Adipose tissue (tissue), 3 donors: ENCODE data around the gene ST6GALNAC3. TPM values are rescaled to one million over a fixed set of nuclear protein-coding genes. Genes with fewer than 3 reads are reported as not detected.

Experiments used
- H3K27ac ChIP-seq: one replicate; pipeline ENCODE4 v1.5.1; 2013; ENCODE audit warnings: low read depth, low read length
- WGBS, 3 donors: extraction: QIAGEN DNeasy Blood & Tissue Kit; methylation state at CpG; one replicate each; pipeline ENCODE4 v1.1.7; 2013; 5-methylcytosine and 5-hydroxymethylcytosine counted together
- polyA plus RNA-seq, 3 donors: library from polyadenylated mRNA; stranded (reverse); fragments of 200-250 nt; gene quantifications; one replicate each; pipeline ENCODE4 v1.2.3, GENCODE V29; 2013
- donor health status: healthy with polysubstance abuse.
- donor health status: Bipolar disorder and iron deficiency.
- donor health status: healthy.

The ST6GALNAC3 gene
- polyA plus RNA-seq, 3 donors, result 1.1 to 8.8 (median 3.3) TPM

GRCh38 chr1:76543495-76543894 is 468.9 kb downstream of the ST6GALNAC3 start:
- WGBS, 3 donors, result 69 to 95% (median 93%) methylated on average over 3 of the region's 3 CpGs
- no peak overlapping the region for H3K27ac ChIP-seq

DNA sequence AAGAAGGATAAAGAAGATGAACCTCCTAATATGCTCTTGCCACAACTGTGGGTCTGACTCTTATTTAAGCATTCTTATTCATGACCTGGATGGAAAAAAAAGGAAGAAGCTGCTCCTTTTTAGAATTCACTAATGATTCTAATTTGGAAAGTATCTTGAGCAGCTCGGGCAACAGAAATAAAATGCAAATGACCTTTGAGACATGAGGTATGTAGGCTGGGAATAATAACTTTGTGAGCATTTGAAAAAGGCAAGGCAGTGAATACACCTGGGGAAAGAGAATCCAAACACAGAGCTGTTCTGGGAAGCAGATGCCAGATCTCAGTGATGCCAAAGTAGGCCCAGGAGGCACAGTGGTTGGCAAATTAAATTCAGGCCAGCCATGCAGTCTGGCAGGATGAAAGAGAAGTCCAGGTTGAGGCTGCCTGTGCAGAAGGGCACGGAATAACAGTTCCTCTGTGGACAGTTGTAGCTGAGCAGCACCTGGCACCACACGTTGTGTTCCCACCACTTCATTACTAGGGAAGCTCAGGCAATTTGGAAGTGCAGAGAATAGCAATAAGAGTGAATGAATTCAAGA is 471.9 kb downstream of the ST6GALNAC3 start:
- H3K27ac ChIP-seq, result no peak overlapping the region
- 31 to 88% (median 82%) methylated on average over 3 of the region's 3 CpGs for WGBS, 3 donors

DNA sequence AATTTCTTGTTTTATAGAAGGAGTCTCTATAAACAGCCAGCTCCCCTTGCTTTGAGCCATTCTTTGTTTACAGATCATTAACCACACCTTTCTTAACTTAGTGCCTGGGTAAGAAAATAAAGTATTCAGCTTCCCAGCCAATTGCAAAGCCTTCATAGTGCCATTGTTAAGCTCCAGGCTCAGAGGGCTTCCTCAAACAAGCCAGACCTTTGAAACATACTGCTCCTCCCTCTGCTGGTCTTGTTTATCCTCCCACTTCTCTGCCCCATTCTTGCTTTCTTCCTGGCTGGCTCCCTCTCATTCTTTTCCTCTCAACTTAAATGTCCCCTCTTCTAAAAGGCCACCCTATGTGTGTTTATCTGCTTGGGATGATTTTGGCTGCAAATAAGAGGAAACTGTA is 473.4 kb downstream of the ST6GALNAC3 start:
- H3K27ac ChIP-seq, result no peak overlapping the region

DNA sequence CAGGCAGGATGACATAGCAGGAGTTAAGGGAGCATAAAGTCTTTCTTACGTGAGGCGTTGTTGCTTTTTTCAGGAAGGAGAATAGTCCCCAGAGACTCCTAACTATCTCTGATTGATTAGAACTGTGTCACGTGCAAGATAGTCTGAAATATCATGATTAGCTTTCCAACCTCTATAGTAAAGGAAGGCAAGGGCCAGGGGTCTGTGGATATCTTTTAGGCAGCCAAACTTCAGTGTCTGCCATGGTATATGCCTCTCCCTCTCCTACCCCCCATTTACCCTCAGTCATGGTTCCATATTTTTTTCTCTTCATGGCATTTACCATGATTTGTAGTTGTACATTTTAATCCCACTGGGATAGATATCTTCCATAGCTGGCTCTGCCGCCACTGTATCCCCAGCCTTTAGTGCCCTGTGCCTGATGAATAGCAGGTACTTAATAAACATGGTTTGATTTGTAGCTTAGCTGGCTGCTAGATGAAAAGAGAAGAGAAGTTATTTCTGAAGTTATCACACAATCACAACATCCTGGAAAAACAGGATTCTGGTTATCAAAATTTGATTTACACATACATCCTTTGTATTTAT is 474.1 kb downstream of the ST6GALNAC3 start:
- WGBS, 3 donors, result 81 to 93% (median 89%) methylated on average over 4 of the region's 4 CpGs

GRCh38 chr1:76554283-76554682 is 479.7 kb downstream of the ST6GALNAC3 start:
- no peak overlapping the region for H3K27ac ChIP-seq
- WGBS, 3 donors, result 95 to 99% (median 95%) methylated on average over 1 of the region's 1 CpG

More for the DNA sequence above, 474.1 kb downstream of the ST6GALNAC3 start:
- no peak overlapping the region for H3K27ac ChIP-seq

DNA sequence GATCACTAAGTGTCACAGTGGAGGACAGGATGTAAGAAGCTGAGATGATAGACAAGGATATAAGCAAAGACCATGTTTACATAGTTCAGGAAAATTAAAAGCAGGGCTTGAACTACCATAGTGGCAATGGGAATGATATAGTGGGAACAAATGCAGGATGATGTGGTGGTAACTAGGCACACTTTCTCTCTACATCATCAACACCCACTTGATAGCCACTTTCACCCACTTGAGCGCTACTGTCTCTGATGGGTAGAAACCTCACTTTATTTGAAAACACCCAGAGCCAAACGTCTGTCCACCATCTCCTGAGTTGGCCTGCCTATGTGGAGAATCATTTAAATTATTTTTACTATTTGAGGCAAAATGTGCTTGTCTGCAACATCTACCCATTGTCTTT is 487.7 kb downstream of the ST6GALNAC3 start:
- 79 to 89% (median 85%) methylated on average over 2 of the region's 2 CpGs for WGBS, 3 donors
- H3K27ac ChIP-seq, result no peak overlapping the region

DNA sequence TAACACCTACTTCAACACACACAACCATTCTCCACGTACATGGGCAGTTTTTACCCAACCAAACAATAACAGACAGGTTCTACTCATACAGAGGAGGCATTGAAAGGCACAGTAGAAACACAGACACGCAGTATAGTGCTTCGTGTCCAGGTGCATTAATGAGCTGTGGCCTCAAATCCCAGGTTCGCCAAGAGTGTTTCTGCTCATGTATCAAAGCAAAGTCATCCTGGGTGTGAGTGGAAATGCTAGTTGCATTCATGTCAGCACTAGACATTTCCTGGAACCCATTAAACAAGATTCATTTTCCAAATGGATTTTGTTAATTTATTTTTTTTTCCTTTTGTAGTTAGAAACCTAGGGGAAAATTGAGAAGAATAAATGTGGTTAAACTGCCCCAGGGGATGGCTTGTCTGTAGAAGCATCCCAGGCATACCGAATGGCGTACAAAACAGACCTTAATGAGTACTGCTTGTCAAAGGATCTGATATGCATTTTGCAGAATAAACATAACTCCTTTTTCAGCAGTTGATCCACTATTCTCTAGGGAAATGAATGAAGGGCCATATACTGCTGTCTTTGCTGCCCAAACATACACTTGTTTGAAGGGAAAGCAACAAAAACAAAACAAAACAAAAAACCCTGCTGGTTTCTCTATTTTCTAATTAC is 494.2 kb downstream of the ST6GALNAC3 start:
- no peak overlapping the region for H3K27ac ChIP-seq
- WGBS, 3 donors, result 82 to 85% (median 84%) methylated on average over 6 of the region's 6 CpGs

DNA sequence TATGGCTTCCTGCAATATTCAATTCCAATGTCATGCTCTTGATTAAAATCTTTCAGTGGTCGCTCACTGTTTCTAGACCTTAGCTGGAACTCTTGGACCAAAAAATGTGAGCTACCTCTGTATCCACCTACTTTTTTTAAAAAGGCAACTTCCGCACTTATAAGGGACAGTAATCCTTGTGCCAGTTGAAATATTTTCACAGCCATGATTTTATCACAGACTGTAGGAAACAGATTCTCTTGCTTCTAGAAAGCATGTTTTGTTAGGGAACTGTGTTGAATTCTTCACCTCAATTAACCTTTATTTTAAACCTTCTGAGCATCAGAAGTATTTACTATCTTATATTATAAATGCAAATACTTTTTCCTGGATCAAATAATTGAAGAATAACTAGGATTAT is 496.7 kb downstream of the ST6GALNAC3 start:
- 94 to 95% (median 95%) methylated on average over 2 of the region's 2 CpGs for WGBS, 3 donors
- H3K27ac ChIP-seq, result no peak overlapping the region

DNA sequence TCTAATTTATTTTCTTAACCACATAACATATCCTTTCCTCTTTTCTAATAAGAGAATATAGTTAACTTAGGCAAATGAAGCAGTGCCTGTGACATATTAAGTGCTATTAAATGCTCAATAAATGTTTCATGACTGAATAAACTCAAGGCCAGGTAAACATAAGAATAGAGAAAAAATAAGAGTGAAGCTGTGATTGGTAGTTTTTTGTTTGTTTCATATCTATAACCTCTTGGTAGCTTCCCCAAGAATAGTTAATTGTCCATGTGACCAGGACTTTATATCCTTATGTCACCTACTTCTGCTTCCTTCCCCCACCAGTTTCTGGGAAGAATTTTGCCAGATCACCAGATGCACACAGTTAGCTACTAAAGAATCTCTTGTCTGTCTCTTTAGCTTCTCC is 497.7 kb downstream of the ST6GALNAC3 start:
- no peak overlapping the region for H3K27ac ChIP-seq

DNA sequence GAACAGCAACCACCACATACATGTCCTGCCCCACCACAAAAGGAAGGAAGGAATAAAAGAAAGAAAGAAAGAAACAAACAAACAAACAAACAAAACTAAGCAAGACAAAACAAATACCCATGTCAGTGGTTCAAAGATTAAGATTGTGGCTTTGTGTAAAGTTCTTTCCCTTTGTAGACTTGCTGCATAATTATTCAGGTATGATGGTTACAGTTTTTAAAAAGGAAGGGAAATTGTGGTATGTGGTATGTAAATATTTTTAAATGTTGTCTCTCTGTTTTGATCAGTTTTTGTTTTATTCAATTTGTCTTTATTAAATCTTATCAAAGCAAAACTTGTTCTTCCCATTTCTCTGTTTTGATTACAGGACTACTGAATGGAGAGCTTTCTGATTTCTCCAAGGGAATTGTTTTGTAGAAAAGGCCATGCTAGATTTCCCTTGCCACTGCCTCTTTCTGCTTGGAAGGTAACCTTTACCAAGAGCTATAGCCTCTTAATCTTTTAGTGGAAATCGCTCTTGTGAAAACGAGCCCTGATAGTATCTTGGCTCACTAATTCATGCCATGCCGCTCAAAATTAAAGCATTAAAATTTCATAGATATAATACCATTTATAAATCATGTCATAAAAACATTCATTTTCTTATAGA is 502.5 kb downstream of the ST6GALNAC3 start:
- WGBS, 3 donors, result 78 to 86% (median 85%) methylated on average over 3 of the region's 3 CpGs
- H3K27ac ChIP-seq, result no peak overlapping the region

DNA sequence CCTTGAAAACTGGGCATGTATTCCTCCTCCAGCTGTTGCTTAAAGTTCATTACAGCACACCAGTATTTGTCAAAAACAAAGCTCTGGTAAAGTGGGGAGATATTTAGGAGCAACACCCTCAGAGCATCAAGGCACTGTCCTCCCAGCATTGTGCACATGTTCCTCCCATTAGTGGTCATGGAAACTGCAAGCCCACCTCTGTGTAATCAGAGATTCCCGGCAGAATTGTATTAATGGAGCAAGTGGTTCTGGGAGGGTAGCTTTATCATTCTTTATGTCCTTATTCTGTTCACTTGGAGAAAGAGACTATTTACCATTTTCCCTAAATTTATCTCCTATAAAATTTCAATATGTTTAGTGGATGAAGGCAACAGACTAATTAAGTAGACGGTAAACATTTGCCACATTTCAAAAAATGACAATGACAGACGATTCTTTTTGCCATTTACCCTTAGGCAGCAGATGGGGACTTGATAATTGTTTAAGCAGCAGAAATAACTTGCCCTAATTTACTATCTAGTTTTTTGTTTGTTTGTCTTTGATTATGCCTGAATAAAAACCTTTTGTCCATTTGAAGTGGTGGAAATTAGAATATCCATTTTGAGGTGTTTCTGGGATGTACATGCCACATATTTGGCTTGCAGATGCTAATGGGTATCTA is 503.1 kb downstream of the ST6GALNAC3 start:
- 67 to 89% (median 83%) methylated on average over 3 of the region's 3 CpGs for WGBS, 3 donors
- no peak overlapping the region for H3K27ac ChIP-seq

DNA sequence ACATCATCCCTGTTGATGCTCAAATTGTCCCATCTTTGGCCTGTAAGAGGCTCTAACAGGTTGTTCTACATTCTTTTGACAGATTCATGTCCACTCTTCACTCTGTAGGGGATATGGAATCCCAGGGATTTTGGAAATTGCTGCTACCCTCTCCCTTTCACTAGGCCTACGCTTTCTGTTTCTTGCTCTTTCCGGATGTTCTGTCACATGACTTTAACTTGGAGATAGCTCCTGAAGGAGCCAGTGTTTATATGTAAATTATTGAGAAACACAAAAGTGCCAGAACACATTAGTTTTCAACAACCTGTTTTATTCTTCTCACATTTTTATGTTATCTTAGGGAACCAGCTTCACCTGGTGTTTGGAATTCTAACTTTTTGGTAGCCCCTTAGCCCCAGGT is 505.7 kb downstream of the ST6GALNAC3 start:
- no peak overlapping the region for H3K27ac ChIP-seq
- 85 to 97% (median 91%) methylated on average over 2 of the region's 2 CpGs for WGBS, 3 donors

DNA sequence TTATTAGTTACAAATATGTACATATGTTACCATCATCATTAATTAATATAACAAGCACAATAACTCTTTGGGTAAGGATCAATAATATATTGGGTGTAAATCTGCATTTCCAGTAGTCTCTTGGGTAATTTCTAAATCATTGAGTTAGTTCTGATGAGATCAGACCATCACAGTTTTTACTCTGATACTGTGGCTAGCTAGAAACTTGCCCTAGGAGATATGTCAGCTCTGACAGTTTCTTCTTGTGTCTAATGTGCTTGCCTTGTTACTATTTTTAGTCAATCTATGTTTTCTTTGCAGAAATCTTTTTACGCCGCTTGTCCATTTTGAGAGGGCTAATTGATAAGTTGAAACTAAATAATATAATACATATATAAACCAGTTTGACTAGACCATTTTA is 507.2 kb downstream of the ST6GALNAC3 start:
- 58 to 99% (median 98%) methylated on average over 2 of the region's 2 CpGs for WGBS, 3 donors
- no peak overlapping the region for H3K27ac ChIP-seq

GRCh38 chr1:76583235-76583868 is 508.8 kb downstream of the ST6GALNAC3 start:
- WGBS, 3 donors, result 86 to 91% (median 90%) methylated on average over 3 of the region's 3 CpGs
- no peak overlapping the region for H3K27ac ChIP-seq

- H3K27ac ChIP-seq, result no peak overlapping the region
- WGBS, 3 donors, result 90 to 95% (median 92%) methylated on average over 1 of the region's 1 CpG
Measured at GRCh38 chr1:76583875-76584477, 509.4 kb downstream of the ST6GALNAC3 start.

DNA sequence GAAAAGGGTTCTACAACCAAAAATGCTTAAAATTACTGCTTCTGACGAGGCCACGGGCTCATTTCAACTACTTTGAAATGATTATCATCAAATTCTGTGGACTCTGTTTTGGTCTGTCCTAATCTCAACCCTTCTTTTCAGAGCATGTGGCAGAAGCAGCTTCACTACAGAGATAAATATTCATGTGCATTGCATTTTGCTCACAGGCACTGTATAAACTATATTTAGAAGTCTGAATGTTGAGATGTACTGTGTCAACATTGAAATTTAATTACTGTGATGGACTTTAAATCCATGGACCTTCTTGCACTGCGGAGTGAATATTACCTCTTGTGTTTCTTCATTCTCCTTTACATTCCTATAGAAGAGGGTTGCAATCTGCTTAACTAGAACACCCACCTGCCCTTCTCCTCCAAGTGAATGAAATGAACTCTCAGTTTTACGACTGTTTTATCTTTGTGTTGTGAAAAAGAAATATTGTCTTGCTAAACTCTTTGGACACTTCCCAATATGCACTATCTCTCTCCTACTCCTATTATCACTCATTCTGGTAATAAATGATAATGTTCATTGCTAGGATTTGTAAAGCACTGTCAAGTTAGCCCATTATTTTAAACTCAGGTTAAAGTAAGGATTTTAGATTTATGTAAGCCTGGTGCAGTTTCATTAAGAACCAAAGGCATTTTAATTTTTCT is 511.6 kb downstream of the ST6GALNAC3 start:
- WGBS, 3 donors, result 67 to 82% (median 81%) methylated on average over 4 of the region's 4 CpGs

GRCh38 chr1:76587212-76587611 is 512.7 kb downstream of the ST6GALNAC3 start:
- no peak overlapping the region for H3K27ac ChIP-seq
- 81 to 93% (median 91%) methylated on average over 9 of the region's 9 CpGs for WGBS, 3 donors

More for the DNA sequence above, 511.6 kb downstream of the ST6GALNAC3 start:
- no peak overlapping the region for H3K27ac ChIP-seq

DNA sequence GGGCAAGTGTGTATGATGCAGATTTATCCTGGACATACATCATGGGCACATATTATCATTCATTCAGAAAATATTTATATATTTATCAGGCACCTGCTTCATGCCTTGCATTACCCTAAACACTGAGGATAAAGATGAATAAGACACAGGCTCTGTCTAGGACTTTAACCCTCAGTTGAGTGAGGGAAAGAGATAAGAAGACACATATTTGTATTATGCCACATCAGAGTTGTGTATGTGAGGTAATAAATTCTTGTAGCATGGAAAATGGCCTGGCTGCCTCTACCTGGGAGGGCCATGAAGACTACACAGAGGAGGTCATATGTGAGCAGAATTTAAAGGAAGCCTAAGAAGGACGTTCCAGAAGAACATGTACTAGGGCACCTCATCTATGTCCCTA is 516.9 kb downstream of the ST6GALNAC3 start:
- H3K27ac ChIP-seq, result no peak overlapping the region
- 87 to 95% (median 90%) methylated on average over 1 of the region's 1 CpG for WGBS, 3 donors
